AG10803 (cell line): ENCODE data around the gene QARS1.

Experiments
- DNase-seq: peaks from one replicate; pipeline ENCODE4 v3.0.0; 2010; ENCODE audit warnings: low read depth
- H3K4me3 ChIP-seq: 2 replicates; pipeline ENCODE4 v1.5.1; 2011; ENCODE audit warnings: mild to moderate bottlenecking, low read length, control low read depth
- CTCF ChIP-seq: conservative IDR thresholded peaks from 2 replicates; pipeline ENCODE4 v1.5.1; 2011; ENCODE audit warnings: mild to moderate bottlenecking, low read length, control low read depth, inconsistent platforms

The QARS1 gene

GRCh38 chr3:49124991-49125670 is 20.6 kb upstream of the QARS1 start:
- no peak for DNase-seq
- H3K4me3 ChIP-seq = no peak overlapping the region
- TF ChIP-seq CTCF = no peak

- no peak for TF ChIP-seq CTCF
- DNase-seq = no peak
- H3K4me3 ChIP-seq = no peak overlapping the region
Observed at GRCh38 chr3:49124203-49124602, 19.6 kb upstream of the QARS1 start.

GRCh38 chr3:49123687-49124086 is 19.1 kb upstream of the QARS1 start:
- DNase-seq = no peak
- no peak for TF ChIP-seq CTCF
- no peak overlapping the region for H3K4me3 ChIP-seq

- DNase-seq = no peak
- H3K4me3 ChIP-seq = no peak overlapping the region
- TF ChIP-seq CTCF = no peak
Observed at GRCh38 chr3:49122886-49123545, 18.5 kb upstream of the QARS1 start.

- no peak for DNase-seq
- TF ChIP-seq CTCF = no peak
- no peak overlapping the region for H3K4me3 ChIP-seq
Observed at GRCh38 chr3:49122451-49122850, 17.9 kb upstream of the QARS1 start.

- no peak for DNase-seq
- H3K4me3 ChIP-seq = no peak overlapping the region
- no peak for TF ChIP-seq CTCF
Observed at GRCh38 chr3:49122022-49122421, 17.5 kb upstream of the QARS1 start.

- H3K4me3 ChIP-seq = peak overlapping the region; percentile 95
- no peak for DNase-seq
- TF ChIP-seq CTCF = no peak
Observed at GRCh38 chr3:49121132-49121736, 16.7 kb upstream of the QARS1 start.
